ENCODE measurements around the gene ATP8B1.

- TF ChIP-seq PATZ1 (CRISPR knock-in tag; IDR thresholded peaks at IDR 0.05; ENCODE audit: borderline replicate concordance) (no peak), ZNF70 (CRISPR knock-in tag; IDR thresholded peaks at IDR 0.05) (no peak), ZFP30 (CRISPR knock-in tag; IDR thresholded peaks at IDR 0.05) (no peak), ZC3H10 (CRISPR knock-in tag; IDR thresholded peaks at IDR 0.05) (no peak), ZNF565 (CRISPR knock-in tag; conservative IDR thresholded peaks at IDR 0.05; ENCODE audit: low read depth) (no peak), ZFP3 (CRISPR knock-in tag; IDR thresholded peaks at IDR 0.05) (no peak), OSR1 (CRISPR knock-in tag; IDR thresholded peaks at IDR 0.05) (no peak), ZNF8 (CRISPR knock-in tag; IDR thresholded peaks at IDR 0.05) (no peak)
- TF ChIP-seq, protein P1, sequence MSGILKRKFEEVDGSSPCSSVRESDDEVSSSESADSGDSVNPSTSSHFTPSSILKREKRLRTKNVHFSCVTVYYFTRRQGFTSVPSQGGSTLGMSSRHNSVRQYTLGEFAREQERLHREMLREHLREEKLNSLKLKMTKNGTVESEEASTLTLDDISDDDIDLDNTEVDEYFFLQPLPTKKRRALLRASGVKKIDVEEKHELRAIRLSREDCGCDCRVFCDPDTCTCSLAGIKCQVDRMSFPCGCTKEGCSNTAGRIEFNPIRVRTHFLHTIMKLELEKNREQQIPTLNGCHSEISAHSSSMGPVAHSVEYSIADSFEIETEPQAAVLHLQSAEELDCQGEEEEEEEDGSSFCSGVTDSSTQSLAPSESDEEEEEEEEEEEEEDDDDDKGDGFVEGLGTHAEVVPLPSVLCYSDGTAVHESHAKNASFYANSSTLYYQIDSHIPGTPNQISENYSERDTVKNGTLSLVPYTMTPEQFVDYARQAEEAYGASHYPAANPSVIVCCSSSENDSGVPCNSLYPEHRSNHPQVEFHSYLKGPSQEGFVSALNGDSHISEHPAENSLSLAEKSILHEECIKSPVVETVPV (CRISPR knock-in tag; IDR thresholded peaks at IDR 0.05): no peak
These were observed 3.3 kb upstream of the ATP8B1 start for GRCh38 chr18:57806201-57806977.

Measured in SK-N-SH treated with all-trans-retinoic acid at 6 μM for 48 hours (cell line).